NCI-H128 (cell line): ENCODE data around the gene TCERG1L.
"Not testable (repeated sequence)": the region's sequence is repeated elsewhere in the genome, so short reads cannot be mapped to it uniquely, and the experiment has no call there.

Experiments used
- DNase-seq: peaks from one replicate; lab custom pipeline; 2025; ENCODE audit not compliant: unreplicated experiment; lab: John Stamatoyannopoulos, UW

TCERG1L gene

DNA sequence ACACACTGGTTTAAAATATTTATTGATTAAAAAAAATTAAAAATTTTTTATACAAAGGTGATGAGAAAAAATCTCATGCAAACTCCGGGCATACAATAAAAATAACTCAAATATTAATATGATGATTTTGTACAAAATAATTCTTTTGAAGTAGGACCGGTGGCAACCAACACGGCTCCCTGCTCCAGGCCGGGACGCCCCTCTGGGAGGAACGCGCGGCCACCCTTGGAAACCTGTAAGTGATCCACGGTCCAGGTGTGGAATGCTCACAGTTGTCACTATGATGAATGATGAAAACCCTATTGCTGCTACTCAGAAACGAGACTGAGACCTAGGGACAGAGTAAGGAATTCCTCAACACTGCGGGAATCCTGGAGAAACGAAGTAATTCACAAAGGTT is 219.1 kb downstream of the TCERG1L start:
- no peak for DNase-seq

DNA sequence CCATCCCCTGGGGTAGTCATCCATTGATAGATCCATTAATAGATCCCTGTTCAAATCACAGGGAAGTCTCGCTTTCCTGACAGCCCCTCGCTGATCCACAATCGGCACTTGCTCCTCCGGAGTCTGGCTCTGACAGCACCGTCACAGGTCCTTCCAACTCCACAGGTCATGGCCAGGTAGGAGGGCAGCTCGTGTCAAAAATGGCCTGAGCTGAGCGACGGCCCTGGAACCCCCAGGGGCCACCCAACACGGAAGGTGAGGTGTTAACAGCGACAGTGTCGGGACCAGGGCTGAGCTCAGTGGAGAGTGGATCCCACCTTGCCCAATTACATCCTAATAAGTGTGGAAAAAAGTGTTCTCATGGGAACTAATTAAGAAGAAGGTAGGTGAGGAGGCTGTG is 219.8 kb downstream of the TCERG1L start:
- DNase-seq, result no peak

DNA sequence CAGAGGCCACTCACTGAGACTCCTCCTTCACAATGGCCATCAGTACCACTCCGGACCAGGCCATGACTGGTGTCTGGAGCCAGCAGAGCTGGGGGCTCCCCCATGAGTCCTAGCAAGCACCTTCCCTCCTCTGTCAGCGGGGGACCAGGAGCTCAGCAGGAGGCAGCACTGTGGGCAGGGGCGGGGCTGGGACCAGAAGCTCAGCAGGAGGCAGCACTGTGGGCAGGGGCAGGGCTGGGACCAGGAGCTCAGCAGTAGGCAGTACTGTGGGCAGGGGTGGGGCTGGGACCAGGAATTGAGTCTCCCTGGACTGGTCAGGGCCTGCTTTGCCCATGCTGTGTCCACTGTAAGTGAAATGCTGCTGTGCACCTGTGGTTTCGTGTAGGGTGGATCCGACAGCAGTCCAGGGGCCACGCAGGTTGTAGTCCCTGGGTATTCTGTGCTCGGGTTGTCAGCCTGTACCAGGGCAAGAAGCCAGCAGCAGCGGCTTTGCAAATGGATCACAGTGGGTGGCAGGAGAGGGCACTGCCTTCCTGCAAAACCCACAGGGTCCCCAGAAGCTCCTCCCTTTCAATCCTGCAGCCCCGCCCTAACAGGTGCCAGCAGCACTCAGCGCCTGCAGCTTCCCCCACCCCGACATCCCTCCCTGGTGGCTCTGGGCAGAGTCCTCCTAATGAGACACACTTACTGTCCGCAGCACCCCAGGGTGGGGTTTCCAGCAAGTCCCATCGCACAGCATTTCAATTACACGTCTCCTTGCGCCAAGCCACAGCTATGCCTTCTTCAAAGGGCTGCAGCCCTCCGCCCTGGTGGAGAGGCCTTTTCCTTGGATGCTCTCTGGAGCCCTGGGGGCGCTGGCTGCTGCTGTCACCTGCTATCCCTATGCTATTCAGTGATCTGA is 220.5 kb downstream of the TCERG1L start:
- DNase-seq, result peak; percentile 38

DNA sequence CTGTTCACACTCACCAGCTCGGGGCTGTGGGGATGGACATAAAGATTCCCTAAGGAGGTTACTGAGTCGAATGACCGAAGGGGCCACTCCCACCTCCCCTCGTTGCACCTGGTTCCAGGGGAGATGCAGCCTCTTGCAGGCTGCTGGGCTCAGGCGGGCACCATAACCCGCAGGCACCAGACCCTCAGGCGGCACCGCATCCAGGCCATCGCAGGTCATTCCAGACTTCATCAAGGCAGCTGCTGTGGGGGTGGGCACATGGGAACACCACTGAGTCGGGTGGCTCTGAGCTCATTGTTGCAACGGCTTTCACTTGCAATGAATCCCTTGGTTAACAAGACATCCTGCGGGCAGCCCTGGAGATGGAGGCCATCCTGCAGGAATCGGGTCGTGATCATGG is 221.7 kb downstream of the TCERG1L start:
- DNase-seq, result no peak

DNA sequence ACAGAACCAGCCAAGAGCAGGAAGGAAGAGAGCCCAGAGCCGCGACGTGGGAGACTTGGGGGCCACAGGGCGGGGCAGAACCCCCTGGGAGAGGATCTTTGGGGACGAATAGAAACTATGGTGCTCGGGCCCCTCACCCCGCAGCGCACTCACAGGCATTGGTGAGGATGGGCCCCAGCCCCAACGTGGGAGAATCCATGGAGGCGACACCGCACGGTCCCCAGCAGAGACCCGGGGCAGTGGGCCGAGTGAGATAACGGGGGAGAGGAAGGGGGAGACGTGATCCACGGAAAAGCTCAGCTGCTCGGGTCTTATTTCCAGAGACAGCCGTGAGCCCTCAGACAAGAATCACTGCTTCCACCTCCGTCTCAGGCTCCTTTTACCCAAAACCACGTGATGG is 222.4 kb downstream of the TCERG1L start:
- no peak for DNase-seq

DNA sequence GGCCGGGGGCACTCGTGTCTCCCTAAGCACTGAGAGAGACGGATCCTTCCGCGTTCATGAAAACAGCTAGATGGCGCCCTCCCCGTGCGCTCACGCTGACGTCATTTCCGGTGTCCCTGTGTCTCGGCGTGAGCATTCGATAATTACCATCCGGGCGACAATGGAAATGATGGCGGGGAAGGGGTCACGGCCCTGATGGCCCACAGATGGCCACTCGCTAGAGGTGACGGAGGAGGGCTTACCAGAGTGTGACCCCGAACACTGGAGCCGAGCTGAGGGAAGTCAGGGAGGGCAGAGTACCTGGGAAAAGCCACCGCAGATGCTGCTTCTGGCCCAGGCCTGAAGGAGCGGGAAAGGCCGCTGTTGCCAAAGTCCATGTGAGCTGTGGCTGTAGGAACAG is 222.9 kb downstream of the TCERG1L start:
- no peak for DNase-seq

- no peak for DNase-seq
These were observed 223.9 kb downstream of the TCERG1L start for GRCh38 chr10:131087464-131088215.

- no peak for DNase-seq
These were observed 225.0 kb downstream of the TCERG1L start for GRCh38 chr10:131086511-131086910.

DNA sequence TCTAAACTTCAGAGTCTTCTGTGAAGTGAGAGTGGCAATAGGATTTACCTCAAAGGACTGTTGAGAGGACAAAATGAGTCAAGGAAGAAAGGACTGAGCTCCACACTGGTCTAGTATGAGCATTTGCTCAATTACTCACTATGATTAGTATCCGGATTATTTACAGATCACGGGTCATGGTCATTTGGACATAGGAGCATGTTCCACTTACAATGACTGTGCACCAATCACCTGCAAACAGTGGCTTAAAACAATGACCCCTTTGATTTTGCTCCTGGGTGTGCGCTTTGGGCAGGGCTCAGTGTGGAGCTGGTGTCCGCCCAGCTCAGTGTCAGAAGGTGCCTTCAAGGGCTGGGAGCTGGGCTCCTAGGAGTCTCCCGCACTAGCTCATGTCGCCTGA is 225.4 kb downstream of the TCERG1L start:
- DNase-seq, result no peak

DNA sequence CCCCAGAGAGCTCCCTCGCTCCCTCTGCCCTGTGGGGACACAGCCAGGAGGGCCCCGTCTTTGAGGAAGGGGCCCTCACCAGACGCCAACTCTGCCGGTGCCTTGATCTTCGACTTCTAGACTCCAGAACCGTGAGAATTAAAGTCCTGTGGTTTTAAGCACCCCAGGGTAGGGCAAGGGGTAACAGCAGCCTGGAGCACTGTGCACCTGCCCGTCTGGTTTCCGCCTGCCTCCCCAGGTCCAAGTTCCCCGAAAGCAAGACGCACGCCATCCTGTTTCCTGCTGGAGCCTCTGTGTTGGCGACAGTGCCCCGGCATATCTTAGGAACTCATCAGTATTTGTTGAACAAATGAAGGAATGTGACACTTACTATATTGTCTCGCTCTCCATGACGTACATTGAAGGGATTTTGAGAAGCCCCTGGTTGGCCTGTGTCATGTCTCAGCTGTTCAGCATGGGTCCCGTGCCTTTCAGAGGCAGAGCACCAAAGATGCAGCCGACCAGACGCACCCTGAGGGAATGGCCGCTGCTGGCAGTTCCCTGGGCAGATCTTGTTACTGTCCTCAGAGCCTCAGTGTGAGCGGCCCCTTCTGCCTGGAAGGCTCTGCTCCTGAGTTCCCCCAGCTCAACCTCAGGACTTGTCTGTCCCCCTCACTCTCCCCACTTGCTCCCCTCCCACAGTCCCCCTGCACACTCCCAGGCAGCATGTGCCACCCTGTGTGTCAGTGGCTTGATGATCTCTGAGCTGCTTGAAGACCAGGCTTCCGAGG is 226.2 kb downstream of the TCERG1L start:
- no peak for DNase-seq

DNA sequence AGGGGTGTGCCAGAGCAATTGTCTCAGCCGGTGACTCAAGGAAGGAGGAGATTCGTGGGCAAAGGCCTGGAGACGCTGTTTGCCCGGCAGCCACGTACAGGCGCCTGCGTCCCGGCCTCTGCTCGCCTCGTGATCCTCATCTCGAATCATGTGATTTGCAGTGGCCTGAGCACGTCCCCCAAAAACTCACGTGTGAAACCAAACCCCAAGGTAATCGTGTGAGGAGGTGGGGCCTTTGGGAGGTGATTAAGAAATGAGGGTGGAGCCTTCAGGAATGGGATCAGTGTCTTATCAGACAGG is 226.8 kb downstream of the TCERG1L start:
- DNase-seq, result no peak

DNA sequence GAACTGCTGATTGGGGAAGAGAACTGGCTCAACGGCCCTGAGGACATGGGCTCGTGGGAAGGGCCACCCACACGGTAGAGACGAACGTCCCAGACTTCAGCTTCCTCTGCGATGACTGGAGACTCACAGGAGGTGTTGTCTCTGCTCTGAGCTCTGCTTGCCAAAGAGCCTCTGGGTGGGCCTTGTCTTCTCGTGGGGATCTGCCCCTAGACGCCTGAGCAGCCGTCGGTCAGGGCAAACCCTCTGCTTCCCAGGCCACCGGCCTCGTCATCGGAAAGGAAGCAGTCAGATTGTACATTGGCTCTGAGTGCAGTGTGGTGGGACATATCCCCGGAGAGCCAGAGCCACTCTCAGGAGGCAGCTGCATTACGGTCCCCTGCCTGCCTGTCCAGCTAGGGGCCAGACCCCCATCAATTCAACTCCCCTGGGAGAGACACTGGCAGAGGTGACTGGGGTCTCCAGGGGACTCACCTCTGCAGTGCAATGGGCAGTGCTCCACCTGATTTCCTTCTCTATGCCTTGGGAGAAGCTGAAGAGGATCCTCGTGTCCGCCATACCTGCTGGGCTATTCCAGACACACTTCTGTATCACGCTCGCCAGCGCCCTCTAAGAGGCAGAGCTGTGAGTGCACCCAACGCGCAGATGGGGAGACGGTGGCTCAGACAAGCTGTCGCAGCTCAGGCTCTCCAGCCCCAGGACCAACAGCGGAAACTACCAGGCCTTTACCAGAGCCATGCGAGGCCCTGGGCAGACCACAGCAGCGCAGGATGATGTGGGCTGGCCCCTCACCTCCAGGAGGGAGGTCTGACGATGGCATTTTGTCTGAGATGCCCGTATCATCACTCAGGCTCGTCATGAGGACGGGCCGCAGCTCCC is 227.4 kb downstream of the TCERG1L start:
- no peak for DNase-seq

GRCh38 chr10:131082991-131083481 is 228.5 kb downstream of the TCERG1L start:
- DNase-seq, result no peak

DNA sequence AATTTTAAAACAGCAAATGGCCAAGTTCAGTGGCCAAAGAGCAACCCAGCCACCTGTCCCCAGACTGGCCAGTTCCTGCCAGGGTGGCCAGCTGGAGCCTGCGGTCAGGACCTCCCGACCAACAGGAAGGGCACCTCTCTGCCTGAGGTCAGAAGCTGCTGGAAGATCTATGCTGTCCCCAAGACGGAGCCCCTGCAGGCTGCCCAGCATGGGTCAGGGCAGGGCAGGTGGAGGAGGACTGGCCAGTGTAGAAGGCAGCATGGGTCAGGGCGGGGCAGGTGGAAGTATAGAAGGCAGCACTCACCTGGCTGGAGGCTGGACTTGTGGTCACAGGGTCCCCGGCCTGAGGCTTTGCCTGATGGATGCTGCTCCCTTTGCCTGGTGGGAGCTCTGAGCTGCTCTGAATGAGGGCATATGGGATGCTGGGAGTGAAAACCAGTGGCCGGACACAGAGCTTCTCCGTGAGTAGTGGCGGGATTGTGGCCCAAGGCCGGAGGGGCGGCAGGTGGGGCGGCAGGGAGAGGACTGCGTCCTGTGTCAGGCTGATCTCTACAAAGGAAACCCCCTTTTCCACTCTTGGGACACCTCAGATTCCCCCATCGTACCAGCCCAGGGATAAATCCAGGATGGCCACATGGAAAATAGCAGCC is 229.2 kb downstream of the TCERG1L start:
- no peak for DNase-seq

GRCh38 chr10:131081786-131082185 is 229.7 kb downstream of the TCERG1L start:
- no peak for DNase-seq

DNA sequence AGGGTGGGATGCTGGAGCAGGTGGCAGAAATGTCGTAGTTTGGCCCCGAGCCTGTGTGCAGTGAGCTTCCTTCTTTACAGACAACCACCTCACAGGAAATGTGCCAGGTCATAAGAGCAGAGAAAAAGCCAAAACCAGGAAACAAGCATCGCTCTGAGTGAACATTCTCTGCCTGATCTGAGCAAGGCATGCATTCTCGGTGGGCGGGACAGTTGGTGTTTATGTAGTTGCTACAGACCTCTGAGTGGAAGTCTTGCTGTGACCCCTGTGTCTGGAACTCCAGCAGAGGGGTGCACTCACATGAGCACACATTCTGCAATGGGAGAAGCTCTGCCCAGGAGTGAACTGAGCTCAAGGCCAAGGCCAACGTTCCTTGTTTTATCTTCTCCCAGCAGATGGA is 230.1 kb downstream of the TCERG1L start:
- no peak for DNase-seq

GRCh38 chr10:131080571-131080970 is 230.9 kb downstream of the TCERG1L start:
- no peak for DNase-seq

DNA sequence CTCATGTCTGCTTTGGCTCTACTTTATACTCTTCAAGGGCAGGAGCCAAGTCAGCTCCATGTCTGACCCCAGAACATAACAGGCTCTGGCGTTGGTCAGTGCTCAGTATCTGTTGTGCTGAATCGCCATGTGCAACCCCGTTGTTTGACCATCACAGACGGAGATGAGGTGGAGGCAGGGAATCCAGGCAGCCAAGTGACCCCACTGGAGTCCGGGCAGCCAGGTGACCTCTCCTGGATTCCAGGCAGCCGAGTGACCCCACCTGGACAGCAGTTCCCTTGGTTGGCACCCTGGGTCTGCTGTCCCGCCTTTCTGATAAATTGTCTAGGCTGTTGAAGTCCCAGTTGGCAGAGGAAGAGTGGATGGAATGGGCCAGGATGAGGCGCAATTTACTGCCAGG is 232.2 kb downstream of the TCERG1L start:
- DNase-seq, result no peak

GRCh38 chr10:131078882-131079280 is 232.6 kb downstream of the TCERG1L start:
- DNase-seq, result not testable (repeated sequence)
